NB4 (cell line): ENCODE measurements around the gene PPP2R5C.

Source experiments
- DNase-seq: peaks from one replicate; pipeline ENCODE4 v3.0.0; 2010; ENCODE audit warnings: low read depth
- H3K4me3 ChIP-seq: one replicate; pipeline ENCODE4 v1.5.1; 2011; ENCODE audit warnings: mild to moderate bottlenecking, low read depth, low read length, moderate library complexity
- CTCF ChIP-seq: IDR thresholded peaks from one replicate; pipeline ENCODE4 v1.5.1; 2012; ENCODE audit warnings: low read depth, low read length
- MAX ChIP-seq: IDR thresholded peaks from 2 replicates; pipeline ENCODE4 v1.6.1; 2011; ENCODE audit warnings: low read depth, low read length
- MYC ChIP-seq: IDR thresholded peaks from 2 replicates; pipeline ENCODE4 v1.6.1; 2011; ENCODE audit warnings: low read depth, low read length
- POLR2A ChIP-seq: IDR thresholded peaks from 2 replicates; pipeline ENCODE4 v1.6.1; 2011; ENCODE audit warnings: mild to moderate bottlenecking; ENCODE audit not compliant: insufficient read length; ENCODE audit errors: extremely low read depth

PPP2R5C gene

GRCh38 chr14:101954501-101954900 lies 193.0 kb downstream of the PPP2R5C start:
- DNase-seq: no peak
- no peak overlapping the region for H3K4me3 ChIP-seq
- TF ChIP-seq CTCF (no peak), MAX (no peak), MYC (no peak), POLR2A (no peak)

GRCh38 chr14:101955695-101956161 lies 194.2 kb downstream of the PPP2R5C start:
- TF ChIP-seq POLR2A: no peak
- no peak for TF ChIP-seq MYC
- no peak for TF ChIP-seq MAX
- TF ChIP-seq CTCF: no peak
- H3K4me3 ChIP-seq: no peak overlapping the region
- DNase-seq: no peak

- TF ChIP-seq CTCF: no peak
- TF ChIP-seq MYC: no peak
- TF ChIP-seq MAX: no peak
- TF ChIP-seq POLR2A: no peak
- no peak for DNase-seq
- no peak overlapping the region for H3K4me3 ChIP-seq
Measured at GRCh38 chr14:101956179-101956885, 194.8 kb downstream of the PPP2R5C start.

- no peak overlapping the region for H3K4me3 ChIP-seq
- no peak for DNase-seq
- no peak for TF ChIP-seq MYC
- TF ChIP-seq POLR2A: no peak
- no peak for TF ChIP-seq MAX
- TF ChIP-seq CTCF: no peak
Measured at GRCh38 chr14:101957406-101958234, 196.1 kb downstream of the PPP2R5C start.

- TF ChIP-seq MAX (no peak), MYC (no peak), POLR2A (no peak), CTCF (no peak)
- no peak for DNase-seq
- H3K4me3 ChIP-seq: no peak overlapping the region
Measured at GRCh38 chr14:101958418-101959180, 197.1 kb downstream of the PPP2R5C start.
